Loucy (cell line): ENCODE data around the gene CACNA1D.

Experiments
- CTCF ChIP-seq: fragments of 200-600 bp; sonication (generic); conservative IDR thresholded peaks from 2 replicates; pipeline ENCODE4 v1.5.1; 2014; ENCODE audit warnings: mild to moderate bottlenecking, antibody characterized with exemption, low read length
- EZH2phosphoT487 ChIP-seq: fragments of 200-600 bp; IDR thresholded peaks from 2 replicates; pipeline ENCODE4 v1.6.1; 2018; ENCODE audit warnings: antibody characterized with exemption, mild to moderate bottlenecking, moderate library complexity, borderline replicate concordance

- TF ChIP-seq CTCF (no peak), EZH2phosphoT487 (no peak)
Measured at GRCh38 chr3:53798144-53798543, 303.7 kb downstream of the CACNA1D start.
